GM19324 (cell line): ENCODE results near the gene FOXO1.

ENCODE experiments used
- ATAC-seq: cut with Tn5 transposase; IDR thresholded peaks from one replicate; pipeline ENCODE4 v1.9.1; 2021; ENCODE audit warnings: mild to moderate bottlenecking, moderate library complexity; ENCODE audit not compliant: unreplicated experiment, low FRiP score

FOXO1 gene

DNA sequence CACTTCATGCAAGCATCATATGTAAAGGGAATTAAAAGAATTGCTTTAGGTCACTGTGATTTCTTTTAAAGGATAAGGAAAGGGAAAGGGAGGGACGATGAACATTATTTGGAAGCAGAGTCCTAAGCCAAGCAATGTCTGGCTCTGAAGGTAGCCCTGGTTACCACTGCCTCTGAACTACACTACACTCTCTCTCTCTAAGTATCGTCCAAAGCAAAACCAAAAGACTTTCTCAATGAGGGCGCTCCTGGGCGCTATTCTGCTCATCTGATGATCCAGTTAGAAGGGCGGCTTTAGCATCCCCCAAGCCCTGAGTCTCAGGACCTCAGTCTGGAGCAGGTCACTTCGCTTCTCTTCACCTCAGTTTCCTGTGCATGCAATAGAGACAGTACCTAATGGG lies 26.2 kb downstream of the FOXO1 start:
- ATAC-seq = no peak

- no peak for ATAC-seq
Observed at GRCh38 chr13:40639221-40639681, 27.2 kb downstream of the FOXO1 start.

- no peak for ATAC-seq
Observed at GRCh38 chr13:40637643-40638042, 28.8 kb downstream of the FOXO1 start.

- no peak for ATAC-seq
Observed at GRCh38 chr13:40635315-40635995, 31.0 kb downstream of the FOXO1 start.

GRCh38 chr13:40632915-40633314 lies 33.5 kb downstream of the FOXO1 start:
- ATAC-seq = no peak

GRCh38 chr13:40631605-40632004 lies 34.8 kb downstream of the FOXO1 start:
- peak; percentile 45 for ATAC-seq

GRCh38 chr13:40629678-40630384 lies 36.6 kb downstream of the FOXO1 start:
- ATAC-seq = peak; percentile 64

DNA sequence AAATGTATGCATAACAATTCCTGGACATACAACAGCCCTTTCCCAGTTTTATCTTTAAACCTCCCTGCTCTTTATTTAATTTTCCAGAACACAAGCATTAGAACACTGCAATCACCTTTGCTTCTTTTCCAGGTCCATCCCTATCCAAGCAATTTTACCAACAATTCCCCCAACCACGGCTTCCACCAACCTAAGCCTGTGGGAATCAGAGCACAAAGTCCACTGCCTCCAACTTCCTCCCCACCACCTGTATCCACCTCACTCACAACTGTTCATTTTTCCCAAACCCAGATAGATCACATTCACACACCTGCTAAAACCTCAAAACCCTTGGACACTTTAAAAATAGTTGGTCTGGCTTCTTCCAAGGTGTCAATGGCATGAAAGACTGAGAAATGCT lies 39.5 kb downstream of the FOXO1 start:
- ATAC-seq = no peak

DNA sequence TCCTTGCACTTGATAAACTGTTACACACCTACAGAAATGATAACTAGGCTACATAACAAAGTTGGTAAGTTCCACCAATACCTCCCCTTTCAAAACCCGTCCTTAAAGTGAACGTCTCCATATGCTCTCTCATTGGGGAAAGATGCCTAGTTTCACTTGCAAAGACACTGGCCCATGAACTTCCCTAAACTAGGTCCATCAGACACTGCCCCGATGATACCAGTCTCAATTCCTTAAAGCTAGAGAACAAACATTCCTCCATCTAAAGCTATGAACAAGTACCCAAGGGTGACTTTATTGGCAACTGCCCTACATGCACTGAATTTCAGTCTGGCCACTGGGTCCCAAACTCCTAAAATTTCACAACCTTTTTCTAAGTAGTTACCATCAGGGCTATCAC lies 39.9 kb downstream of the FOXO1 start:
- ATAC-seq = no peak

GRCh38 chr13:40624986-40625385 lies 41.5 kb downstream of the FOXO1 start:
- no peak for ATAC-seq

DNA sequence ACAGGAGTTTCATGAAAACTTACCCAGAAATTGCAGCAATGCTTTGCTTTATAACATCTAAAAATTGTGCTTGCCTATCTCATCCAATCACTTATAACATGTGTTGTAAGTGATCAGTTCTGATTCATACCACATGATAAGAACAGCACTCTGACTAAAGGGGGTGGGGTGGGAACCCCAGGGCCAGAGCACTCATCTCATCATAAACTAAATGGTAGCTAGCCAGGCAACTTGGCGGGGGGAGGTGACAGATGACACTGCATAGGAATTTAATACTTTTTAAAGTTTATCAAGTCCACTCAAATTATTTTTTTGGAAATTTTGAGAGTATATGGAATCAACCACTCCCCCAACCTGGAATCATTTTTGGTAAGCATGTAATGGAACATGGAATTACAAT lies 42.1 kb downstream of the FOXO1 start:
- no peak for ATAC-seq

DNA sequence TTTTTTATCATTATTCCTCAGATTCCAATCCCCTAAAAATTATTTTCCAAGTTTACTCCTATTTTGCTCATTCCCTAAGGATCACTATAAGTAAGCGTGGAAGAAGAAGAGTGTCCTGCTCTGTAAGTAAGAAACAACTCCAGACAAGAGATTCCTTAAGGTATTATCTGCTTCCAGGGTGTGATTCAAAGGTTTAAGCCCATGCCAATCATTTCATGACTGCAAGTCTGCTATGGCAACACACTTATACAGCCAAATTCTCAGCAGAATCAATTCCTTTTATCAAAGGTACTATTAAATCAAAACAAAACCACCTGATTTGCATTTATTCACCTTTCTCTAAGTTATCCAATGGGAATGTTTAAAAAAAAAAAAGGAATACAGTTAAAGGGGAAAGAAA lies 43.7 kb downstream of the FOXO1 start:
- no peak for ATAC-seq

GRCh38 chr13:40622246-40622645 lies 44.2 kb downstream of the FOXO1 start:
- ATAC-seq = no peak

DNA sequence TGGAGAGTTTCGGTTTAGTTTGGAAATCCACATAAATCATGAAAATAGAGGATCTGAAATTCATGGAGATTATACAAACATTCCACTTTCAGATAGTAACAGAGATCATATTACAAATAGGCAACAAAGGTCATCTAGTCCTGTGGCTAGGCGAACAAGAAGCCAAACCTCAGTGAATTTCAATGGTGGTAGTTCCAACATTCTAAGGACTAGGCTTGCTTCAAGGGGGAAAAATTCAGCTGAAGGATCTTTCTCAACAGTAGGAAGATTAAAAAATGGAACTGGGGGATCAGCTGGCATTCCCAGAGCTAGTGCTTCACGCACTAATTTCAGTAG lies 47.0 kb downstream of the FOXO1 start:
- ATAC-seq = no peak

DNA sequence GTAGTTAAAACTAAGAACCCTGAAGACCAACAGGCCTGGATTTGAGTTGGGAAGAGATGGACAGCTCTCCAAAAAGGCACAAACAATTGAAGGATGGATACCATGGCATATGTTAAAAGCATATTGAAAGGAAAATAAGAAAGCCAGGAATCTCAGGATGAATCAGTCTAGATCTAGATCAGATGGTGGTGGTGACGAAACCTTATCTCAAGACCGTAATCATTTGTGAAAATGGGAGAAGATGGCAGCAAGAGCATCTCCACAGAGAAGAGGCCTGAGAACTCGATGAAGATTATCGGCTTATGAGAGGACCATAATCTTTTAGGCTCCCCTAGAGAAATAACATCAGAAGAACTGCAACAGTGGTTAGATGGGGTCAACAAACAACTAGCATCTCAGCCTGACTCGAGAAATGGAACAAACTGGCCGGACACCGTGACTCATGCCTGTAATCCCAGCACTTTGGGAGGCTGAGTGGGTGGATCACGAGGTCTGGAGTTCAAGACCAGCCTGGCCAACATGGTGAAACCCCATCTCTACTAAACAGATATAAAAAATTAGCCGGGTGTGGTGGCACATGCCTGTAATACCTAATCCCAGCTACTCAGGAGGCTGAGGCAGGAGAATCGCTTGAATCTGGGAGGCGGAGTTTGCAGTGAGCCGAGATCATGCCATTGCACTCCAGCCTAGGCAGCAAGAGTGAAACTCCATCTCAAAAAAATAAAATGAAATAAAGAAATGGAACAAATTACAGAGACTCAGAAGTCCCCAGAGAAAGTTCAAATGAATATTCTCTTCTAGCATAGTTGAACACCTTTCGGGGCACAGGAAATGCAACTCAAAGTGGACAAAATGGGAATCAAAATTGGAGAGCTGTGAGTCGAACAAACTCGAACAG lies 47.6 kb downstream of the FOXO1 start:
- ATAC-seq = no peak

- no peak for ATAC-seq
Observed at GRCh38 chr13:40617801-40618356, 48.6 kb downstream of the FOXO1 start.

DNA sequence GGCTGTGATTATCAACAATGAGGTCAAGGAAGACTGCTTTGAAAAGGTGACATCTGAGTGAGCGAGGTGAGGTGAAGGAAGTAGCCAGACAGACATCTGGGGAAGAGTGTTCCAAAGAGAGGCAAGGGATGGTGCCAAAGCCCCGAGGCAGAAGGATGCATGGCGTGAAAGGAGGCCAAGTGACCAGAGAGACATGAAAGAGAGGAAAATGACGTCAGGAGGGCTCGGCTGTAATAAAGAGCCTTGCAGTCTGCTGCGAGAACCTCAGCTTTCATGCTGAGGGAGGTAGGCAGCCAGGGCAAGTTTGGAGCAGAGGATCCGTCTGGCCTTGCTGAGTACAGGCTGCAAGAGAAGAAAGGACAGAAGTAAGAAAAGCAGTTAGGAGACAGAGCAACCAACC lies 50.8 kb downstream of the FOXO1 start:
- ATAC-seq = no peak

- no peak for ATAC-seq
Observed at GRCh38 chr13:40613914-40614313, 52.5 kb downstream of the FOXO1 start.

- peak; percentile 81 for ATAC-seq
Observed at GRCh38 chr13:40613192-40613818, 53.1 kb downstream of the FOXO1 start.

DNA sequence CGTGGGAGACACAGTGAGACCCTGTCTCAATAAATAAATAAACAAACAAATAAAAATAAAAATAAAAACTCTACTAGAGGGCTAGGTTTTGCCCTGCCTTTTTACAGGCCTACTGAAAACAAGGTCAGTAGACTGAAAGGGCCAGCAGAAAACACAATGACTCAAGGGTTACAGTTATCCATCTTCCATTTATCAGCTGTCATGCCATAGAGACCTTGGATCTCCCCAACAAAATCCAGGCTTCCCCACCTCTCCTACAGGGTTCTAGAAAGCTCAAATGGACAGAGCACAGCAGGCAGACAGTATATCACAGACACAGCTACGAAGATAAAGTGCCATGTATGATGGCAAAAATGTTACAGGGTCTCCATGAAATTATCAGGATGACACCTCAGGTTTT lies 54.4 kb downstream of the FOXO1 start:
- no peak for ATAC-seq

- ATAC-seq = no peak
Observed at GRCh38 chr13:40611635-40612034, 54.8 kb downstream of the FOXO1 start.
